Measurements from ENCODE around the gene ARHGAP24. TPM values are rescaled to one million over a fixed set of nuclear protein-coding genes. Genes with fewer than 3 reads are reported as not detected.

The ARHGAP24 gene
- total RNA-seq, 4 donors from 2014 or later = 41.6 to 71.2 (median 62.0) TPM

- Histone ChIP-seq H3K4me3 (no peak overlapping the region), H3K9me3 (peaks cover 0 to 12% (median 0%) of the 10 kb centered on the region in 4 donors), H3K27me3 (no peaks in the 10 kb centered on the region), H3K36me3 (no peaks in the 10 kb centered on the region), H3K4me1 (peaks cover 0 to 20% (median 8%) of the 10 kb centered on the region in 4 donors), H3K27ac (peak overlapping the region in 1 of 4 donors; percentile 58)
- WGBS, 2 donors = 91 to 99% methylated on average over 2 of the region's 2 CpGs
- DNase-seq (ENCODE audit: low spot score in 2 of 2) = no peak
- TF ChIP-seq POLR2A (IDR thresholded peaks at IDR 0.05) = no peak
- no peak for TF ChIP-seq EP300 (IDR thresholded peaks at IDR 0.05)
- TF ChIP-seq, protein P1, sequence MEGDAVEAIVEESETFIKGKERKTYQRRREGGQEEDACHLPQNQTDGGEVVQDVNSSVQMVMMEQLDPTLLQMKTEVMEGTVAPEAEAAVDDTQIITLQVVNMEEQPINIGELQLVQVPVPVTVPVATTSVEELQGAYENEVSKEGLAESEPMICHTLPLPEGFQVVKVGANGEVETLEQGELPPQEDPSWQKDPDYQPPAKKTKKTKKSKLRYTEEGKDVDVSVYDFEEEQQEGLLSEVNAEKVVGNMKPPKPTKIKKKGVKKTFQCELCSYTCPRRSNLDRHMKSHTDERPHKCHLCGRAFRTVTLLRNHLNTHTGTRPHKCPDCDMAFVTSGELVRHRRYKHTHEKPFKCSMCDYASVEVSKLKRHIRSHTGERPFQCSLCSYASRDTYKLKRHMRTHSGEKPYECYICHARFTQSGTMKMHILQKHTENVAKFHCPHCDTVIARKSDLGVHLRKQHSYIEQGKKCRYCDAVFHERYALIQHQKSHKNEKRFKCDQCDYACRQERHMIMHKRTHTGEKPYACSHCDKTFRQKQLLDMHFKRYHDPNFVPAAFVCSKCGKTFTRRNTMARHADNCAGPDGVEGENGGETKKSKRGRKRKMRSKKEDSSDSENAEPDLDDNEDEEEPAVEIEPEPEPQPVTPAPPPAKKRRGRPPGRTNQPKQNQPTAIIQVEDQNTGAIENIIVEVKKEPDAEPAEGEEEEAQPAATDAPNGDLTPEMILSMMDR (IDR thresholded peaks at IDR 0.05) = no peak
These were observed 196.2 kb downstream of the ARHGAP24 start for GRCh38 chr4:85671120-85671519.

DNA sequence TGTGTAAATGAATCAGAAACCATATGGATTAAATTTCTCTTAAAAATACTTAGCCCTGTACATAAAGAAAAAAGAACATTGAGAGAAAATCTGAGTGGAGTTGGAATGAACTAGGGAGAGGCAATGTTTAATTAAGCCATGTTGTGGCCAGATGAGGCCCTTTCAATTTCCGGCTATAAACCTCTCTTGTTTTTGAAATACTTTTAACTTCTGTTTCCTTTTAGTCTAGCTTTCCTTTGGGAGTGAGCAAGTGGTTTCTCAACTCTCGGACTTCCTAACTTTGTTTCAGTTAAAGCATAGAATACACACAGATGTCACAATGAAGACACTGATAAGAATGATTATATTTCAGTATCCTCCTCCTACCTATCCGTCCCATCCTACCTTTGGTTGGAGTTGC lies 197.2 kb downstream of the ARHGAP24 start:
- DNase-seq (ENCODE audit: low spot score in 2 of 2) = no peak
- no peaks in the 10 kb centered on the region for H3K36me3 ChIP-seq
- peaks cover 0 to 3% (median 0%) of the 10 kb centered on the region in 4 donors for H3K9me3 ChIP-seq
- 56 to 59% methylated on average over 3 of the region's 3 CpGs for whole genome bisulfite sequencing, 2 donors
- peaks cover 0 to 28% (median 8%) of the 10 kb centered on the region in 4 donors for H3K4me1 ChIP-seq
- no peaks in the 10 kb centered on the region for H3K27me3 ChIP-seq
- TF ChIP-seq EP300 (IDR thresholded peaks at IDR 0.05) (no peak), POLR2A (IDR thresholded peaks at IDR 0.05) (no peak)
- TF ChIP-seq, protein P1 (IDR thresholded peaks at IDR 0.05) = no peak
- no peak overlapping the region for H3K4me3 ChIP-seq
- peak overlapping the region in 3 of 4 donors; percentile 5 to 58 (median 16) for H3K27ac ChIP-seq

- 66 to 74% methylated on average over 3 of the region's 3 CpGs for WGBS, 2 donors
These were observed 198.0 kb downstream of the ARHGAP24 start for GRCh38 chr4:85672959-85673358.

GRCh38 chr4:85673540-85673939 lies 198.6 kb downstream of the ARHGAP24 start:
- Histone ChIP-seq H3K9me3 (no peaks in the 10 kb centered on the region), H3K36me3 (no peaks in the 10 kb centered on the region), H3K4me3 (no peak overlapping the region), H3K27me3 (no peaks in the 10 kb centered on the region), H3K4me1 (peaks cover 0 to 35% (median 8%) of the 10 kb centered on the region in 4 donors), H3K27ac (no peak overlapping the region)
- no peak for DNase-seq (ENCODE audit: low spot score in 2 of 2)
- WGBS, 2 donors = 95 to 98% methylated on average over 2 of the region's 2 CpGs
- TF ChIP-seq POLR2A (IDR thresholded peaks at IDR 0.05) (no peak), EP300 (IDR thresholded peaks at IDR 0.05) (no peak)
- TF ChIP-seq, protein P1 (IDR thresholded peaks at IDR 0.05) = no peak

More at GRCh38 chr4:85672959-85673358, 198.0 kb downstream of the ARHGAP24 start:
- Histone ChIP-seq H3K27ac (peak overlapping the region in 2 of 4 donors; percentile 6 to 58), H3K36me3 (no peaks in the 10 kb centered on the region), H3K9me3 (no peaks in the 10 kb centered on the region), H3K4me3 (no peak overlapping the region), H3K27me3 (no peaks in the 10 kb centered on the region), H3K4me1 (peaks cover 0 to 33% (median 8%) of the 10 kb centered on the region in 4 donors)
- no peak for TF ChIP-seq EP300 (IDR thresholded peaks at IDR 0.05)
- TF ChIP-seq POLR2A (IDR thresholded peaks at IDR 0.05) = no peak
- no peak for DNase-seq (ENCODE audit: low spot score in 2 of 2)

DNA sequence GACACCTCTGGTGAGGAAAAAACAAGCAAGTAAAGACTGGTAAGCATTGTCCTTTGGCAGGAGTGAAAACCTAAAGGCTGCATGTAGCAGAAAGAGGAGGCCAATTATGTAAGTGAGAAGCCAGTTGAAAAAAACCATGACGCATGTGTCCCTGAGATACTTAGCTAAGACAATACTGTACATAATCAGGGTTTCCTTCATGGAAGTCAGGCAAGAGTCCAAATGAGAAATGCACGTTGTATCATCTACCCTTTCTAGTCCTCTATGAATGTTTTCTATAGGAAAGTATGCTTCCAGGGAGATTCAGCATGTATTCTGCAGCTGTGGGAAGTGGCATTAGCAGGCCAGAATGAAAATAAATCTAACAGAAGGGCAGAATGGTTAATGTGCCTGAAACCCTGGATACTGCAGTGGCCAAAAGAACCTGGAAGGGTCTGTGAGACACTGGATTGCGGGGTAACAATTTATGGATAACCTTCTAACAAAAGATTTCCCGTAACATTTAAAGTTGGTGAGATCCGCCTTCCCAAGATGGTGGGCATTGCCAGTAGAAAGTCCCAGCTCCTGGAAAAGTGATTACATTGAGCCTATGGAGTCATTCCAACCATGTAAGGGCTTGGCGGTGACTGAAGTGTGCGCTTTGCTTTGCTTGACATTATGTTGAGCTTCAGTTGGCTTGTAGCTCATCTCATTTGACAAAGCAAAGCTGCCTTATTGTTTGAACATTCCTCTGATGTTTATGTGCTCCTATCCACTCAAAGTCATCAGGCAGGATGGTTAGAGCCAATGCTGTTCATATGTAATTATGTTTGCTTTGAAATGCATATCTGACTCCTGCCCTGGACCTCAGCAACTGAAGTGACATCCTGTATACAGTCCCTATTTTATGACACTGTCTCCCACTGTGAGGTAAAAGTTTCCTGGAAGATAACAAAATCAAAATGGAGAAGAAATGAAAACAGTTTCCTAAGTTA lies 200.4 kb downstream of the ARHGAP24 start:
- DNase-seq (ENCODE audit: low spot score in 2 of 2) = no peak
- Histone ChIP-seq H3K27ac (no peak overlapping the region), H3K4me1 (peaks cover 0 to 41% (median 9%) of the 10 kb centered on the region in 4 donors), H3K9me3 (no peaks in the 10 kb centered on the region), H3K36me3 (no peaks in the 10 kb centered on the region), H3K4me3 (no peak overlapping the region), H3K27me3 (no peaks in the 10 kb centered on the region)
- TF ChIP-seq EP300 (IDR thresholded peaks at IDR 0.05) (no peak), POLR2A (IDR thresholded peaks at IDR 0.05) (no peak)
- TF ChIP-seq, protein P1 (IDR thresholded peaks at IDR 0.05) = no peak
- WGBS, 2 donors = 87 to 93% methylated on average over 7 of the region's 7 CpGs
